GM12878 (cell line): ENCODE data around the gene ARHGAP19.
"Not testable (repeated sequence)": the region's sequence is repeated elsewhere in the genome, so short reads cannot be mapped to it uniquely, and the experiment has no call there.

Experiments used
- NRF1 ChIP-seq: conservative IDR thresholded peaks from 2 replicates; pipeline ENCODE4 v1.6.1; 2011; ENCODE audit warnings: mild to moderate bottlenecking, low read depth, low read length, improper control_type of control experiment
- POLR2AphosphoS5 ChIP-seq: IDR thresholded peaks from 2 replicates; pipeline ENCODE4 v1.6.1; 2011; ENCODE audit warnings: mild to moderate bottlenecking, low read length, inconsistent platforms

DNA sequence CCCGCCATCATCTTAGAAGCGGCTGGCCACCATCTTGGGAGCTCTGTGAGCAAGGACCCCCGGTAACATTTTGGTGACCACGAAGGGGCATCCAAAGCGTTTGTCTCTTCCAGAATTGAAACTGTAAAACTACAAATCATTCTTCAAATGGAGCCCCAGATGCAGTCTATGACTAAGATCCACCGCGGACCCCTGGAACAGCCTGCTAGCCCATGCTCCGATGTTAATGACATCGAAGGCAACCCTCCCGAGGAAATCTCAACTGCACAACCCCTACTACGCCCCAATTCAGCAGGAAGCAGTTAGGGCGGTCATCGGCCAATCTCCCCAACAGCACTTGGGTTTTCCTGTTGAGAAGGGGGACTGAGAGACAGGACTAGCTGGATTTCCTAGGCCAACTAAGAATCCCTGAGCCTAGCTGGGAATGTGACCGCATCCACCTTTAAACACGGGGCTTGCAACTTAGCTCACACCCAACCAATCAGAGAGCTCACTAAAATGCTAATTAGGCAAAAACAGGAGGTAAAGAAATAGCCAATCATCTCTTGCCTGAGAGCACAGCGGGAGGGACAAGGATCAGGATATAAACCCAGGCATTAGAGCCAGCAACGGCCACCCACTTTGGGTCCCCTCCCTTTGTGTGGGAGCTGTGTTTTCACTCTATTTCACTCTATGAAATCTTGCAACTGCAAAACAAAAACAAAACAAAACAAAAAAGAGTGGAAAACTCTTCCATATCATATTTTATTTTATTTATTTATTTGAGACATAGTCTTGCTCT is 1.7 kb downstream of the ARHGAP19 start:
- TF ChIP-seq POLR2AphosphoS5, NRF1: not testable (repeated sequence)
